ENCODE measurements around the gene RABEPK.
"Not testable (repeated sequence)": the region's sequence is repeated elsewhere in the genome, so short reads cannot be mapped to it uniquely, and the experiment has no call there.

DNA sequence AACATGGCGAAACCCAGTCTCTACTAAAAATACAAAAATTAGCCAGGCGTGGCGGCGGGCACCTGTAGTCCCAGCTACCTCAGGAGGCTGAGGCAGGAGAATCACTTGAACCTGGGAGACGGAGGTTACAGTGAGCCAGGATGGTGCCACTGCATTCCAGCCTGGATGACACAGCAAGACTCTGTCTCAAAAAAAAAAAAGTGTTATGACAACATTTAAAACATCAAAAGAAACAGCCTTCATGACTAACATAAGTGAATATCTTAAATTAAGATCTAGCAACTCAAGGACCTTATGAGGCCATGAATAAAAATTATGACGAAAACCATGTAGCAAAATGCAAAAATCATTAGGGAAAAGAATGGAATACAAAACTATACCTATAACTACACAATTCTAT is 37.5 kb upstream of the RABEPK start:
- not testable (repeated sequence) for TF ChIP-seq EZH2 (IDR thresholded peaks at IDR 0.05); POLR2AphosphoS5 (IDR thresholded peaks at IDR 0.05; ENCODE audit: borderline replicate concordance, low read depth, low read length)

Measured in SK-N-MC (cell line).